ENCODE measurements around the gene TRIM26. TPM values are rescaled to one million over a fixed set of nuclear protein-coding genes. Genes with fewer than 3 reads are reported as not detected.

TRIM26 gene
- total and polyA plus RNA-seq, 2 of the 13 experiments (the other 11 are each of a cell fraction or from before 2014, with no cell fraction given) = 27.1 to 38.7 TPM

DNA sequence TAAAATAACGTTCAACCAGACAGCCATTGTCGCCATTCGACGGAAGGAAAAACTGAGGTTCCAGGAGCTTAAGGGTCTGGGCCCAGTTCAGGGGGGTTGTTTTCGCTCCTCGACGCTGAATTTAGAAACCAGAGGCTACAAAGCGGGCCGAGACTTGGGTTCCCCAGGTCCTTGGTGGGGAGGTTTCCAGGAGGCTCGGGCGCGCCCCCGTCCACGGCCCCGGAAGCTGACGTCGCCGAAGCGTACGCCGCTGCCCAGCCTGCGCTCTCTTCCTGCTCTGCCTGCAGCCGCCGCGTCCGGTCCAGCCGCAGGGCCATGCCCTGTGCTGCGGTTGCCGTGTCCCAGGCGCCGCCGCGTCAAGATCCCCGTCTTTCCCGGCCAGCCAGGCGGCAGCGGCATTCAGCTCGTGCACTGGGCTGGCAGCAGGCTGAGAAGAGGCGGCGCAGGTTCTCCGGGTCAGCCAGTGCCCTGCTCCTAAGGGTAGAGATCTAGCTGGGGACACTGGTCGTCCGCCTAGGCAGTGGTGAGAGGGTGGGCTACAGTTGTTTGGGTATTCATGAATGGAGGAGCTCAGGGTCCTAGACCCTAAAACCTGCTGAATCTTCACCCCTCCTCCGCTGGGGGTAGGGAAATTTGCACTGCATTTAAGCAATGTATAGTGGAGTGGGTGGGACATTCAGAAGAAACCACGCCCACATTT, 901 bp upstream of the TRIM26 start (continued):
- TF ChIP-seq, protein P1, sequence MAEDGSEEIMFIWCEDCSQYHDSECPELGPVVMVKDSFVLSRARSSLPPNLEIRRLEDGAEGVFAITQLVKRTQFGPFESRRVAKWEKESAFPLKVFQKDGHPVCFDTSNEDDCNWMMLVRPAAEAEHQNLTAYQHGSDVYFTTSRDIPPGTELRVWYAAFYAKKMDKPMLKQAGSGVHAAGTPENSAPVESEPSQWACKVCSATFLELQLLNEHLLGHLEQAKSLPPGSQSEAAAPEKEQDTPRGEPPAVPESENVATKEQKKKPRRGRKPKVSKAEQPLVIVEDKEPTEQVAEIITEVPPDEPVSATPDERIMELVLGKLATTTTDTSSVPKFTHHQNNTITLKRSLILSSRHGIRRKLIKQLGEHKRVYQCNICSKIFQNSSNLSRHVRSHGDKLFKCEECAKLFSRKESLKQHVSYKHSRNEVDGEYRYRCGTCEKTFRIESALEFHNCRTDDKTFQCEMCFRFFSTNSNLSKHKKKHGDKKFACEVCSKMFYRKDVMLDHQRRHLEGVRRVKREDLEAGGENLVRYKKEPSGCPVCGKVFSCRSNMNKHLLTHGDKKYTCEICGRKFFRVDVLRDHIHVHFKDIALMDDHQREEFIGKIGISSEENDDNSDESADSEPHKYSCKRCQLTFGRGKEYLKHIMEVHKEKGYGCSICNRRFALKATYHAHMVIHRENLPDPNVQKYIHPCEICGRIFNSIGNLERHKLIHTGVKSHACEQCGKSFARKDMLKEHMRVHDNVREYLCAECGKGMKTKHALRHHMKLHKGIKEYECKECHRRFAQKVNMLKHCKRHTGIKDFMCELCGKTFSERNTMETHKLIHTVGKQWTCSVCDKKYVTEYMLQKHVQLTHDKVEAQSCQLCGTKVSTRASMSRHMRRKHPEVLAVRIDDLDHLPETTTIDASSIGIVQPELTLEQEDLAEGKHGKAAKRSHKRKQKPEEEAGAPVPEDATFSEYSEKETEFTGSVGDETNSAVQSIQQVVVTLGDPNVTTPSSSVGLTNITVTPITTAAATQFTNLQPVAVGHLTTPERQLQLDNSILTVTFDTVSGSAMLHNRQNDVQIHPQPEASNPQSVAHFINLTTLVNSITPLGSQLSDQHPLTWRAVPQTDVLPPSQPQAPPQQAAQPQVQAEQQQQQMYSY (CRISPR knock-in tag; IDR thresholded peaks at IDR 0.05) = peak; percentile 79
- peak; percentile 83; the same call in 1 of the 2 replicates for TF ChIP-seq ZNF546 (CRISPR knock-in tag; conservative IDR thresholded peaks at IDR 0.05)
- no peak for TF ChIP-seq SCMH1 (CRISPR knock-in tag; IDR thresholded peaks at IDR 0.05; ENCODE audit: borderline replicate concordance)
- TF ChIP-seq, protein P2, sequence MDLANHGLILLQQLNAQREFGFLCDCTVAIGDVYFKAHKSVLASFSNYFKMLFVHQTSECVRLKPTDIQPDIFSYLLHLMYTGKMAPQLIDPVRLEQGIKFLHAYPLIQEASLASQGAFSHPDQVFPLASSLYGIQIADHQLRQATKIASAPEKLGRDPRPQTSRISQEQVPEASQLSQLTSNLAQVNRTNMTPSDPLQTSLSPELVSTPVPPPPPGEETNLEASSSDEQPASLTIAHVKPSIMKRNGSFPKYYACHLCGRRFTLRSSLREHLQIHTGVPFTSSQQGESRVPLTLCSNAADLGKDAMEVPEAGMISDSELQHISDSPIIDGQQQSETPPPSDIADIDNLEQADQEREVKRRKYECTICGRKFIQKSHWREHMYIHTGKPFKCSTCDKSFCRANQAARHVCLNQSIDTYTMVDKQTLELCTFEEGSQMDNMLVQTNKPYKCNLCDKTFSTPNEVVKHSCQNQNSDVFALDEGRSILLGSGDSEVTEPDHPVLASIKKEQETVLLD (CRISPR knock-in tag; IDR thresholded peaks at IDR 0.05; ENCODE audit: low read depth) = peak; percentile 69; the same call in 1 of the 2 replicates
- TF ChIP-seq ZNF354B (CRISPR knock-in tag; IDR thresholded peaks at IDR 0.05) = 0 out of 2 replicates have a peak, but pooled peaks have one; percentile 88
- TF ChIP-seq, protein P3, sequence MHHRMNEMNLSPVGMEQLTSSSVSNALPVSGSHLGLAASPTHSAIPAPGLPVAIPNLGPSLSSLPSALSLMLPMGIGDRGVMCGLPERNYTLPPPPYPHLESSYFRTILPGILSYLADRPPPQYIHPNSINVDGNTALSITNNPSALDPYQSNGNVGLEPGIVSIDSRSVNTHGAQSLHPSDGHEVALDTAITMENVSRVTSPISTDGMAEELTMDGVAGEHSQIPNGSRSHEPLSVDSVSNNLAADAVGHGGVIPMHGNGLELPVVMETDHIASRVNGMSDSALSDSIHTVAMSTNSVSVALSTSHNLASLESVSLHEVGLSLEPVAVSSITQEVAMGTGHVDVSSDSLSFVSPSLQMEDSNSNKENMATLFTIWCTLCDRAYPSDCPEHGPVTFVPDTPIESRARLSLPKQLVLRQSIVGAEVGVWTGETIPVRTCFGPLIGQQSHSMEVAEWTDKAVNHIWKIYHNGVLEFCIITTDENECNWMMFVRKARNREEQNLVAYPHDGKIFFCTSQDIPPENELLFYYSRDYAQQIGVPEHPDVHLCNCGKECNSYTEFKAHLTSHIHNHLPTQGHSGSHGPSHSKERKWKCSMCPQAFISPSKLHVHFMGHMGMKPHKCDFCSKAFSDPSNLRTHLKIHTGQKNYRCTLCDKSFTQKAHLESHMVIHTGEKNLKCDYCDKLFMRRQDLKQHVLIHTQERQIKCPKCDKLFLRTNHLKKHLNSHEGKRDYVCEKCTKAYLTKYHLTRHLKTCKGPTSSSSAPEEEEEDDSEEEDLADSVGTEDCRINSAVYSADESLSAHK (CRISPR knock-in tag; IDR thresholded peaks at IDR 0.05; ENCODE audit: borderline replicate concordance) = no peak
- no peak for TF ChIP-seq PAF1 (CRISPR knock-in tag; IDR thresholded peaks at IDR 0.05)
- TF ChIP-seq ZNF329 (CRISPR knock-in tag; IDR thresholded peaks at IDR 0.05; ENCODE audit: low read depth) = peak; percentile 69
- peak; percentile 94 for TF ChIP-seq POLR2AphosphoS5 (IDR thresholded peaks at IDR 0.05; ENCODE audit: low read depth, low read length)
- TF ChIP-seq ZNF335 (CRISPR knock-in tag; IDR thresholded peaks at IDR 0.05) = peak; percentile 68; the same call in 1 of the 2 replicates
- TF ChIP-seq, protein P4, sequence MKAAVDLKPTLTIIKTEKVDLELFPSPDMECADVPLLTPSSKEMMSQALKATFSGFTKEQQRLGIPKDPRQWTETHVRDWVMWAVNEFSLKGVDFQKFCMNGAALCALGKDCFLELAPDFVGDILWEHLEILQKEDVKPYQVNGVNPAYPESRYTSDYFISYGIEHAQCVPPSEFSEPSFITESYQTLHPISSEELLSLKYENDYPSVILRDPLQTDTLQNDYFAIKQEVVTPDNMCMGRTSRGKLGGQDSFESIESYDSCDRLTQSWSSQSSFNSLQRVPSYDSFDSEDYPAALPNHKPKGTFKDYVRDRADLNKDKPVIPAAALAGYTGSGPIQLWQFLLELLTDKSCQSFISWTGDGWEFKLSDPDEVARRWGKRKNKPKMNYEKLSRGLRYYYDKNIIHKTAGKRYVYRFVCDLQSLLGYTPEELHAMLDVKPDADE (CRISPR knock-in tag; IDR thresholded peaks at IDR 0.05) = no peak
- TF ChIP-seq, protein P5, sequence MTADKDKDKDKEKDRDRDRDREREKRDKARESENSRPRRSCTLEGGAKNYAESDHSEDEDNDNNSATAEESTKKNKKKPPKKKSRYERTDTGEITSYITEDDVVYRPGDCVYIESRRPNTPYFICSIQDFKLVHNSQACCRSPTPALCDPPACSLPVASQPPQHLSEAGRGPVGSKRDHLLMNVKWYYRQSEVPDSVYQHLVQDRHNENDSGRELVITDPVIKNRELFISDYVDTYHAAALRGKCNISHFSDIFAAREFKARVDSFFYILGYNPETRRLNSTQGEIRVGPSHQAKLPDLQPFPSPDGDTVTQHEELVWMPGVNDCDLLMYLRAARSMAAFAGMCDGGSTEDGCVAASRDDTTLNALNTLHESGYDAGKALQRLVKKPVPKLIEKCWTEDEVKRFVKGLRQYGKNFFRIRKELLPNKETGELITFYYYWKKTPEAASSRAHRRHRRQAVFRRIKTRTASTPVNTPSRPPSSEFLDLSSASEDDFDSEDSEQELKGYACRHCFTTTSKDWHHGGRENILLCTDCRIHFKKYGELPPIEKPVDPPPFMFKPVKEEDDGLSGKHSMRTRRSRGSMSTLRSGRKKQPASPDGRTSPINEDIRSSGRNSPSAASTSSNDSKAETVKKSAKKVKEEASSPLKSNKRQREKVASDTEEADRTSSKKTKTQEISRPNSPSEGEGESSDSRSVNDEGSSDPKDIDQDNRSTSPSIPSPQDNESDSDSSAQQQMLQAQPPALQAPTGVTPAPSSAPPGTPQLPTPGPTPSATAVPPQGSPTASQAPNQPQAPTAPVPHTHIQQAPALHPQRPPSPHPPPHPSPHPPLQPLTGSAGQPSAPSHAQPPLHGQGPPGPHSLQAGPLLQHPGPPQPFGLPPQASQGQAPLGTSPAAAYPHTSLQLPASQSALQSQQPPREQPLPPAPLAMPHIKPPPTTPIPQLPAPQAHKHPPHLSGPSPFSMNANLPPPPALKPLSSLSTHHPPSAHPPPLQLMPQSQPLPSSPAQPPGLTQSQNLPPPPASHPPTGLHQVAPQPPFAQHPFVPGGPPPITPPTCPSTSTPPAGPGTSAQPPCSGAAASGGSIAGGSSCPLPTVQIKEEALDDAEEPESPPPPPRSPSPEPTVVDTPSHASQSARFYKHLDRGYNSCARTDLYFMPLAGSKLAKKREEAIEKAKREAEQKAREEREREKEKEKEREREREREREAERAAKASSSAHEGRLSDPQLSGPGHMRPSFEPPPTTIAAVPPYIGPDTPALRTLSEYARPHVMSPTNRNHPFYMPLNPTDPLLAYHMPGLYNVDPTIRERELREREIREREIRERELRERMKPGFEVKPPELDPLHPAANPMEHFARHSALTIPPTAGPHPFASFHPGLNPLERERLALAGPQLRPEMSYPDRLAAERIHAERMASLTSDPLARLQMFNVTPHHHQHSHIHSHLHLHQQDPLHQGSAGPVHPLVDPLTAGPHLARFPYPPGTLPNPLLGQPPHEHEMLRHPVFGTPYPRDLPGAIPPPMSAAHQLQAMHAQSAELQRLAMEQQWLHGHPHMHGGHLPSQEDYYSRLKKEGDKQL (CRISPR knock-in tag; IDR thresholded peaks at IDR 0.05; ENCODE audit: low read depth) = no peak
- no peak; the same call in 1 of the 2 replicates for TF ChIP-seq ZNF468 (CRISPR knock-in tag; IDR thresholded peaks at IDR 0.05)
- peak; percentile 86 for TF ChIP-seq TGIF2 (CRISPR knock-in tag; IDR thresholded peaks at IDR 0.05)
